BLaER1 treated with 17β-estradiol and CSF1 and Interleukin-3, amounts not matched to agents 10 nM and 100 nM (cell line): ENCODE results near the gene LUZP4.

Experiments used
- H3K27ac ChIP-seq, 11 experiments: shearing (Covaris generic); formaldehyde crosslinking; 2 replicates each; pipeline ENCODE4 v1.8.1; 2022
- H3K27me3 ChIP-seq, 11 experiments: shearing (Covaris generic); formaldehyde crosslinking; 2 replicates each; pipeline ENCODE4 v1.8.1; 2022
- H3K36me3 ChIP-seq, 11 experiments: shearing (Covaris generic); formaldehyde crosslinking; 2 replicates each; pipeline ENCODE4 v1.8.1; 2022
- H3K4me1 ChIP-seq, 10 experiments: shearing (Covaris generic); formaldehyde crosslinking; 2 replicates each; pipeline ENCODE4 v1.8.1; 2022
- H3K4me2 ChIP-seq, 11 experiments: shearing (Covaris generic); formaldehyde crosslinking; 2 replicates each; pipeline ENCODE4 v1.8.1; 2022
- H3K4me3 ChIP-seq, 10 experiments: shearing (Covaris generic); formaldehyde crosslinking; 2 replicates each; pipeline ENCODE4 v1.8.1; 2022
- H3K9ac ChIP-seq, 11 experiments: shearing (Covaris generic); formaldehyde crosslinking; 2 replicates each; pipeline ENCODE4 v1.8.1; 2022
- H3K9me3 ChIP-seq, 11 experiments: shearing (Covaris generic); formaldehyde crosslinking; replicated peaks in 1 of 11; 2 replicates each; pipeline ENCODE4 v1.8.1; 2022
- H4K20me1 ChIP-seq, 11 experiments: shearing (Covaris generic); formaldehyde crosslinking; 2 replicates each; pipeline ENCODE4 v1.8.1; 2022
- Cebpa-rat ChIP-seq, 11 experiments: shearing (Covaris generic); IDR thresholded peaks; 2 replicates each; pipeline ENCODE4 v1.8.1; 2022

LUZP4 gene, protein sequence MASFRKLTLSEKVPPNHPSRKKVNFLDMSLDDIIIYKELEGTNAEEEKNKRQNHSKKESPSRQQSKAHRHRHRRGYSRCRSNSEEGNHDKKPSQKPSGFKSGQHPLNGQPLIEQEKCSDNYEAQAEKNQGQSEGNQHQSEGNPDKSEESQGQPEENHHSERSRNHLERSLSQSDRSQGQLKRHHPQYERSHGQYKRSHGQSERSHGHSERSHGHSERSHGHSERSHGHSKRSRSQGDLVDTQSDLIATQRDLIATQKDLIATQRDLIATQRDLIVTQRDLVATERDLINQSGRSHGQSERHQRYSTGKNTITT

DNA sequence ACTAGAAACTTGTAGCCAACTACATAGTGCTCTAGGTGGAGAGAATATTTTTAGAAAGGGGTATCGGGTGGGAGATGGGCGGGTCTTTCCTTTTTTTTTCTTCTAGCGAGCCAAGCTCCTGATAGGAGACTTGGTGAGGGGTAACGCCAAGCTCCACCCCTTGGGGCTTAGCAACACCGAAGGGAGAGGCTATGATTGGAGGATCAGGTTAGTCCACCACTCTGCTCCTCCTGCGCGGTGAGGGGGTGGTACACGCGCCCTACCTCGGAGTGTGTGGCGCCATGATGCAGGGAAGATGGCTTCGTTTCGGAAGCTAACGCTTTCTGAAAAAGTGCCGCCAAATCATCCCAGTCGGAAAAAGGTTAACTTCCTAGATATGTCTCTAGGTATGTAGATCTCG is at the start of gene LUZP4:
Gene LUZP4, plus strand, starts transcription at position 251 of the 400 bp plus-strand sequence. Its CDS starts 45 bp downstream, at position 296.
- Histone ChIP-seq H4K20me1 (no peaks in the 10 kb centered on the region), H3K9ac (no peak within 1 kb of the TSS), H3K4me3 (no peak within 1 kb of the TSS), H3K4me2 (no peak within 1 kb of the TSS), H3K9me3 (peaks cover 11 to 25% (median 16%) of the 10 kb centered on the region in 11 experiments; a peak in 19 of 22 replicates), H3K4me1 (no peaks in the 10 kb centered on the region), H3K27ac (no peak within 1 kb of the TSS), H3K36me3 (no peaks in the 10 kb centered on the region), H3K27me3 (peaks cover 68 to 92% (median 85%) of the 10 kb centered on the region in 11 experiments)
- TF ChIP-seq Cebpa-rat (IDR thresholded peaks at IDR 0.05): no peak

DNA sequence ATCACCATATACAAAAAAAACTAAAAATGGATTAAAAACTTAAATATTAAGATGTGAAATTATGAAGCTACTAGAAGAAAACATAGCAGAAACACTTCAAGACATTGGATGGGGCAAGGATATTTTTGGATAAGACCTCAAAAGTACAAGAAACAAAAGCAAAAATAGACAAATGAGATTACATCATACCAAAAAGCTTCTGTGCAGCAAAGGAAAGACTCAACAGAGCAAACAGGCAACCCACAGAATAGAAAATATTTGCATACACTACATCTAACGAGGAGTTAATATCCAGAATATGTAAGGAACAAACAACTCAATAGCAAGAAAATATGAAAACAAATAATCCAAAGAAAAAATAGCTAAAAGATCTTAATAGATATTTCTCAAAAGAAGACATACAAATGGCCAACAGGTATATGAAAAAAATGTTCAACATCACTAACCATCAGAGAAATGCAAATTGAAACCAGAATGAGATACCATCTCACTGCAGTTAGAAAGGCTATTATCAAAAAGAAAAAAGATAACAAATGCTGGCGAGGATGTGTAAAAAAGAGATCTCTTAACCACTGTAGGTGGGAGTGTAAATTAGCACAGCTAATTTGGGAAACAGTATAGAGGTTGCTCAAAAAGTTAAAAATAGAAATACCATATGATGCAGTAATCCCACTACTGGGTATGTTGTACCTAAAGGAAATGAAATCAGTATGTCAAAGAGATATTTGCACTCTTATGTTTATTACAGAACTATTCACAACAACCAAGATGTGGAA is 37.9 kb upstream of the LUZP4 start:
- no peak overlapping the region for H3K27ac ChIP-seq
- H3K4me3 ChIP-seq: no peak overlapping the region
- no peaks in the 10 kb centered on the region for H3K9me3 ChIP-seq
- no peaks in the 10 kb centered on the region for H4K20me1 ChIP-seq
- H3K9ac ChIP-seq: no peak overlapping the region
- peaks cover 82 to 100% (median 97%) of the 10 kb centered on the region in 11 experiments for H3K27me3 ChIP-seq
- no peak overlapping the region for H3K4me2 ChIP-seq
- TF ChIP-seq Cebpa-rat (IDR thresholded peaks at IDR 0.05): no peak
- no peaks in the 10 kb centered on the region for H3K4me1 ChIP-seq
- no peaks in the 10 kb centered on the region for H3K36me3 ChIP-seq

- Histone ChIP-seq H3K36me3 (no peaks in the 10 kb centered on the region), H4K20me1 (no peaks in the 10 kb centered on the region; a peak in 1 of 22 replicates), H3K4me1 (no peaks in the 10 kb centered on the region), H3K4me3 (no peak overlapping the region), H3K27ac (no peak overlapping the region), H3K27me3 (peaks cover 85 to 100% (median 96%) of the 10 kb centered on the region in 11 experiments), H3K9ac (no peak overlapping the region), H3K4me2 (no peak overlapping the region), H3K9me3 (no peaks in the 10 kb centered on the region)
- no peak for TF ChIP-seq Cebpa-rat (IDR thresholded peaks at IDR 0.05)
Measured at GRCh38 chrX:115255003-115255402, 34.5 kb upstream of the LUZP4 start.

GRCh38 chrX:115257711-115258110 is 31.8 kb upstream of the LUZP4 start:
- Histone ChIP-seq H3K9me3 (no peaks in the 10 kb centered on the region; a peak in 2 of 22 replicates), H3K27ac (no peak overlapping the region), H4K20me1 (no peaks in the 10 kb centered on the region; a peak in 1 of 22 replicates), H3K9ac (no peak overlapping the region), H3K36me3 (no peaks in the 10 kb centered on the region), H3K4me3 (no peak overlapping the region), H3K27me3 (peaks cover 83 to 100% (median 96%) of the 10 kb centered on the region in 11 experiments), H3K4me1 (no peaks in the 10 kb centered on the region), H3K4me2 (no peak overlapping the region)
- no peak for TF ChIP-seq Cebpa-rat (IDR thresholded peaks at IDR 0.05)

GRCh38 chrX:115259238-115259875 is 30.2 kb upstream of the LUZP4 start:
- H3K4me3 ChIP-seq: no peak overlapping the region
- H3K36me3 ChIP-seq: no peaks in the 10 kb centered on the region
- TF ChIP-seq Cebpa-rat (IDR thresholded peaks at IDR 0.05): no peak
- H3K9ac ChIP-seq: no peak overlapping the region
- no peak overlapping the region for H3K4me2 ChIP-seq
- H3K27me3 ChIP-seq: peaks cover 89 to 100% (median 97%) of the 10 kb centered on the region in 11 experiments
- no peaks in the 10 kb centered on the region; a peak in 2 of 22 replicates for H3K9me3 ChIP-seq
- no peaks in the 10 kb centered on the region for H3K4me1 ChIP-seq
- H4K20me1 ChIP-seq: no peaks in the 10 kb centered on the region; a peak in 1 of 22 replicates
- no peak overlapping the region for H3K27ac ChIP-seq

DNA sequence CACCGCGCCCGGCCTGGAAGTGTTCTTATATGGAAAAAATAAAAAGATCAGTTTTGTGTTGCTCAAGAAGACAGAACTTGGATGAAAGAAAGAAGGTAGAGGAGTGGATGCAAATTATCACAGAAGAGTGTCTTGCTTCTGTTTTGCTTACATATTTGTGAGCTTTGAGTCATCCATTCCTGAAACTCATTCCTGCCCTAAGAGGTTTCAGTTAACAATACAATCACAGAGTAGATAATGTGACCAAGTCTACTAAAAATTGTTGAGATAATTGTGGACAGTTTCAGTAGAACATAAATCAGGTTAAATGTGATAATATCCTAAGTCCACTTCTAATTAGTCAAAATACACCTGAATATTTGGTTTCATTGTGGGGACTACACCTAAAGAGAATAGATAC is 29.2 kb upstream of the LUZP4 start:
- H3K4me1 ChIP-seq: no peaks in the 10 kb centered on the region
- H3K36me3 ChIP-seq: no peaks in the 10 kb centered on the region
- no peak overlapping the region for H3K4me2 ChIP-seq
- peaks cover 82 to 100% (median 94%) of the 10 kb centered on the region in 11 experiments for H3K27me3 ChIP-seq
- H4K20me1 ChIP-seq: no peaks in the 10 kb centered on the region; a peak in 1 of 22 replicates
- no peaks in the 10 kb centered on the region; a peak in 2 of 22 replicates for H3K9me3 ChIP-seq
- no peak overlapping the region for H3K9ac ChIP-seq
- no peak overlapping the region for H3K27ac ChIP-seq
- no peak overlapping the region for H3K4me3 ChIP-seq
- no peak for TF ChIP-seq Cebpa-rat (IDR thresholded peaks at IDR 0.05)

- no peak overlapping the region for H3K4me3 ChIP-seq
- no peak overlapping the region for H3K4me2 ChIP-seq
- no peak overlapping the region for H3K9ac ChIP-seq
- no peak for TF ChIP-seq Cebpa-rat (IDR thresholded peaks at IDR 0.05)
- no peaks in the 10 kb centered on the region for H3K4me1 ChIP-seq
- no peaks in the 10 kb centered on the region; a peak in 2 of 22 replicates for H3K9me3 ChIP-seq
- H4K20me1 ChIP-seq: no peaks in the 10 kb centered on the region; a peak in 1 of 22 replicates
- no peak overlapping the region for H3K27ac ChIP-seq
- no peaks in the 10 kb centered on the region for H3K36me3 ChIP-seq
- H3K27me3 ChIP-seq: peaks cover 80 to 98% (median 90%) of the 10 kb centered on the region in 11 experiments
Measured at GRCh38 chrX:115261148-115261547, 28.4 kb upstream of the LUZP4 start.

DNA sequence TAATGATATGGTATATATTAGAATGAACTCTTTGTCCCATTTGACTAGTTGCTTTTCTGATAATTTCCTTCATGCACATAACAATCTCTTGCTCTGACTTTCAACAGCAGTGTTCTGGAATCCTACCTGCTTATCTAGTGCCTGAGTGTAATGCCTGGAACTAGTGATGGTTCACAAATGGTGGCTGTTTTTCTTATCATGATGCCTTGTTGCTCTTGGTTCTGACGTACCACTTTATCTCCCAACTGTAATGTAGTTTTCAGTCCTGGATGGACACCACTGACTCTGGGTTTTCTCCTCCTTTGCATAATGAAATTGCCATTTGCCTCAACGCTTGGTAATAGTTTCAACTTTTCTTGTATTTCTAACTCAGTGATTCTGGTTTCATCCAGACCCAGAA is 25.5 kb upstream of the LUZP4 start:
- H3K27ac ChIP-seq: no peak overlapping the region
- peaks cover 81 to 96% (median 90%) of the 10 kb centered on the region in 11 experiments for H3K27me3 ChIP-seq
- H3K9me3 ChIP-seq: no peaks in the 10 kb centered on the region; a peak in 2 of 22 replicates
- no peak overlapping the region for H3K4me2 ChIP-seq
- TF ChIP-seq Cebpa-rat (IDR thresholded peaks at IDR 0.05): no peak
- H3K4me1 ChIP-seq: no peaks in the 10 kb centered on the region
- H3K36me3 ChIP-seq: no peaks in the 10 kb centered on the region
- H3K4me3 ChIP-seq: no peak overlapping the region
- no peaks in the 10 kb centered on the region for H4K20me1 ChIP-seq
- no peak overlapping the region for H3K9ac ChIP-seq

DNA sequence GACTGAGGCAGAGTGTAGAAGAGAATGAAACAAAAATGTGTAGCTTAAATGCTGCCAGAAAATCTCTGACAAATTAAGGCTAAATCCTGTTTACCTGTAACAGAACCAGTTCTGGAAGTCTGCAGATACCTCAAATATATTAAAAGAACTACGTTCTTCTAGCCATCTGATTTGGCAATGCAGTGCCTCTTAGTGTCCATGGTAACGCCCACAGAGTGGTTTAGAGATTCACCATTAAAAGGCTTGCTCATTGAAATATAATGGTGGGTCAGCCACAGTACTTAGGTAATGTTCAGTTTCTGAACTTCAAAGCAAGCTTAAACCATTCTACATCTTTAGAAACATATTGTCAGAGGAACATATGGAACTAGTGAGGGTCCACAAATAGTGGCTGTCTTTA is 23.2 kb upstream of the LUZP4 start:
- peaks cover 81 to 96% (median 91%) of the 10 kb centered on the region in 11 experiments for H3K27me3 ChIP-seq
- H3K9ac ChIP-seq: no peak overlapping the region
- H3K4me1 ChIP-seq: no peaks in the 10 kb centered on the region
- TF ChIP-seq Cebpa-rat (IDR thresholded peaks at IDR 0.05): no peak
- no peaks in the 10 kb centered on the region; a peak in 2 of 22 replicates for H3K9me3 ChIP-seq
- H3K4me2 ChIP-seq: no peak overlapping the region
- H3K27ac ChIP-seq: no peak overlapping the region
- no peaks in the 10 kb centered on the region for H3K36me3 ChIP-seq
- H3K4me3 ChIP-seq: no peak overlapping the region
- H4K20me1 ChIP-seq: no peaks in the 10 kb centered on the region
